ENCODE results near the gene FUBP3. TPM values are rescaled to one million over a fixed set of nuclear protein-coding genes. Genes with fewer than 3 reads are reported as not detected.
A peak's percentile ranks its signal among the peaks of the same experiment; 100 is the strongest.

FUBP3 gene
- total and polyA plus RNA-seq, 8 donors = 17.0 to 27.8 (median 23.6) TPM

DNA sequence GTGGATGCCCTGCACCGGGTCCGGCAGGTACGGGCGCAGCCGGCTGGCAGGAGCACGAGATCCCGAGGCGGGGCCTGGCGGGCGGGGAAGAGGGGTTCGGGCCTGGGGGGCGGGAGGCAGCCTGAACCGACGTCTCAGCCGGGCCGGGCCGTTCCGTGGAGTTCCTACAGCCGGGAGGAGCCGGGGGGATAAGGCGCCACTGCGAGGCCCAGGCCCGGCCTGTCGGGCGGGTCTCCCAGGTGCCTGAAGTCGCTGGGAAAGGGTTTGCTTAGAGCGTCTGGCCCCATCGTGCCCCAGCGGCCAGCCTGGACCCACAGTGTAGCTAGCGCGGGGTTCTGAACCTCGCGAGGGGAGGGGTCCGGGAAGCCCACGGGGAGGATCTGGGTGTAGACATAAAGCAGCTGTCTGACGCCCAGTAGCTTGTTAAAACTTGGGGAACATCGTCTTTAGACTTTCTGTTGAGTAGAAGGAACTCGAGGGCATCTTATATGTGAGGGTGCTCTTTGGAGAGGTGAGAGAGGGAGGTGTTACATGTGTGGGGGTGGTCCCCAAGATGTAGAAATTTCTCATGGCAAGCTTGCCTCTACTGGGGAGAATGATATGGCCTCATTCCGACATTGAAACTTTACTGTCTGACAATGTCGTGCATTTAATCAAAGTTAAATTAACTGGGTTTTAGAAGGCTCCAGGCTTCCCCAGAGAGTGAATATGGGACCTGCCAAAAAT is 524 bp downstream of the FUBP3 start:
- H3K27ac ChIP-seq = peak overlapping the region; percentile 73 to 87 (median 81)
- no peaks in the 10 kb centered on the region for H3K36me3 ChIP-seq
- no peak for FAIRE-seq
- DNase-seq = no peak
- no peak for TF ChIP-seq CTCF (IDR thresholded peaks at IDR 0.05)
- peaks cover 4 to 30% (median 12%) of the 10 kb centered on the region in 3 donors for H3K4me1 ChIP-seq
- 1% methylated on average over 34 to 40 of the region's 40 CpGs for WGBS, 2 donors
- no peaks in the 10 kb centered on the region for H3K9me3 ChIP-seq
- intact Hi-C loops (cut with DNase I) = no loop called here
- H3K27me3 ChIP-seq = no peaks in the 10 kb centered on the region
- peak overlapping the region; percentile 86 to 100 (median 99) for H3K4me3 ChIP-seq
- peak; percentile 9 to 32 (median 18) for ATAC-seq

GRCh38 chr9:130581766-130582165 is 2.4 kb downstream of the FUBP3 start:
- TF ChIP-seq CTCF (IDR thresholded peaks at IDR 0.05) = no peak
- Histone ChIP-seq H3K9me3 (no peaks in the 10 kb centered on the region), H3K4me1 (peaks cover 4 to 26% (median 9%) of the 10 kb centered on the region in 3 donors), H3K36me3 (no peaks in the 10 kb centered on the region), H3K4me3 (no peak overlapping the region), H3K27ac (no peak overlapping the region), H3K27me3 (no peaks in the 10 kb centered on the region)
- intact Hi-C loops (cut with DNase I) = no loop called here
- no peak for DNase-seq
- FAIRE-seq = no peak
- 74 to 78% methylated on average over 3 of the region's 3 CpGs for WGBS, 2 donors
- ATAC-seq = no peak

DNA sequence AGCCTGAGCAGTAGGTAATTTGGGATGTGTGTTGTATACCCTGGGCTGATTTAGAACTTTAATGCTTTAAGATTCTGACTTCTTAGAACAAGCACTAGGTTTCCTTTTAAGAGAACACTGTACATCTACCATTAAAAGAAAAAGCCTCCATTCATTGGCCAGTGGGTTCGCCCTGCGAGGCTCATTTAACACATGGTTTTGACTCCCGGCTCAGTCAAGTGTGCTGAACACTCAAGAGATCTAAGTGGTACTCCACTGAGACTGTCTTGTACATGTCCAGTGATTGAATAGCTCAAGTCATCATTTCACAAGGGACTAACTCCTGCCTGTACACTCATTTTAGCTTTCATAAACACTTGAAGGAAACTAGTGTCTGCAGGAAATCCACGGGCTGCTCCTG is 3.9 kb downstream of the FUBP3 start:
- no peak for TF ChIP-seq CTCF (IDR thresholded peaks at IDR 0.05)
- Histone ChIP-seq H3K36me3 (no peaks in the 10 kb centered on the region), H3K27ac (no peak overlapping the region), H3K4me1 (peaks cover 6 to 18% (median 7%) of the 10 kb centered on the region in 3 donors), H3K9me3 (no peaks in the 10 kb centered on the region), H3K27me3 (no peaks in the 10 kb centered on the region), H3K4me3 (no peak overlapping the region)
- intact Hi-C loops (cut with DNase I) = no loop called here
- FAIRE-seq (no peak), DNase-seq (no peak), ATAC-seq (no peak)
- 93 to 95% methylated on average over 4 of the region's 4 CpGs for WGBS, 2 donors

- no peak overlapping the region for H3K4me3 ChIP-seq
- H3K4me1 ChIP-seq = peaks cover 11 to 14% (median 11%) of the 10 kb centered on the region in 3 donors
- no peak for DNase-seq
- 66 to 70% methylated on average over 3 of the region's 3 CpGs for WGBS, 2 donors
- no peaks in the 10 kb centered on the region for H3K36me3 ChIP-seq
- no peak for FAIRE-seq
- no peaks in the 10 kb centered on the region for H3K27me3 ChIP-seq
- ATAC-seq = no peak
- intact Hi-C loops (cut with DNase I) = no loop called here
- no peak overlapping the region for H3K27ac ChIP-seq
- H3K9me3 ChIP-seq = no peaks in the 10 kb centered on the region
- no peak for TF ChIP-seq CTCF (IDR thresholded peaks at IDR 0.05)
Measured at GRCh38 chr9:130587921-130588320, 8.5 kb downstream of the FUBP3 start.

DNA sequence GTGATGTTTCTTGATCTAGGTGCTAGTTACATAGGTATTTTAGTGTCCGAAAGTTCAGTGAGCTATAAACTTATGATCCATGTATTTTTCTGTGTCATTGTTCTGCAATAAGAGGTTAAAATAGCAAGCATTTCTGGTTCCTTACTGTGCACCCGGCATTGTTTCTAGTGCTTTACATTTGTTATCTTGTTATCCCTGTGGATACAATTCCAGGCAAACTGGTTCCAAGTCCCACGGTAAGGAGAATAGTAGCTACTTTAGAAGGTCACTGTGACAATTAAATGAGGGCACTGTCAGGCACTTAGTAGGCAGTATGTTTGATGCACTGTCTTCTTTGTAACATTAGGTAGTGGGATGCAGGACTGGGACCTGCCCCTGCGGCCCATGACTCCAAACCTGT is 9.0 kb downstream of the FUBP3 start:
- Histone ChIP-seq H3K36me3 (no peaks in the 10 kb centered on the region), H3K27me3 (no peaks in the 10 kb centered on the region), H3K4me1 (peaks cover 11 to 14% (median 11%) of the 10 kb centered on the region in 3 donors), H3K27ac (no peak overlapping the region), H3K9me3 (no peaks in the 10 kb centered on the region), H3K4me3 (no peak overlapping the region)
- WGBS, 2 donors = 45 to 49% methylated on average over 4 of the region's 4 CpGs
- FAIRE-seq = no peak
- DNase-seq = no peak
- no peak for TF ChIP-seq CTCF (IDR thresholded peaks at IDR 0.05)
- no peak for ATAC-seq
- intact Hi-C loops (cut with DNase I) = no loop called here

All from pancreas (tissue), 10 donors.